ENCODE data around the gene HAAO. TPM values are rescaled to one million over a fixed set of nuclear protein-coding genes. Genes with fewer than 3 reads are reported as not detected.

Gene HAAO
- total and polyA plus RNA-seq, 2 of the 8 experiments (the other 6 are each of a cell fraction or from before 2014, with no cell fraction given) = 2.5 to 7.0 TPM

- CTCF ChIA-PET (ENCODE audit: partially characterized antibody) = interaction anchor here (0.6 to 2.2 kb wide), 18 partner anchors 10 to 804 kb away, joined by 3 to 9 read pairs (median 4); no protein-coding TSS in a partner anchor
- H2BK120ac ChIP-seq (replicated peaks; ENCODE audit: low read depth, low read length) = no peak overlapping the region
- H3K23me2 ChIP-seq (ENCODE audit: low read depth, low read length) = peaks cover 9% of the 10 kb centered on the region; the same call in 1 of the 2 replicates
- TF ChIP-seq GTF2F1 (IDR thresholded peaks at IDR 0.05; ENCODE audit: borderline replicate concordance, low read depth, low read length) = no peak
- no peak for TF ChIP-seq CTBP2 (IDR thresholded peaks at IDR 0.05; ENCODE audit: borderline replicate concordance, insufficient read depth, insufficient read length, low read length)
- TF ChIP-seq KDM5A (IDR thresholded peaks at IDR 0.05; ENCODE audit: low read length) = no peak
- no peak for TF ChIP-seq BACH1 (IDR thresholded peaks at IDR 0.05; ENCODE audit: low read length)
- no peak for TF ChIP-seq RFX5 (IDR thresholded peaks at IDR 0.05; ENCODE audit: borderline replicate concordance, low read depth, low read length)
- TF ChIP-seq TBP (IDR thresholded peaks at IDR 0.05; ENCODE audit: low read depth, low read length) = 0 out of 2 replicates have a peak, but pooled peaks have one; percentile 8
- no peak for TF ChIP-seq ATF2 (IDR thresholded peaks at IDR 0.05; ENCODE audit: low read length)
- no peak for TF ChIP-seq RNF2 (IDR thresholded peaks at IDR 0.05; ENCODE audit: borderline replicate concordance, low read depth, low read length, missing control alignments, poor library complexity, severe bottlenecking)
- TF ChIP-seq EGR1 (IDR thresholded peaks at IDR 0.05; ENCODE audit: borderline replicate concordance, low read depth, low read length) = no peak
- TF ChIP-seq TCF12 (IDR thresholded peaks at IDR 0.05; ENCODE audit: low read depth, low read length) = no peak
Measured at GRCh38 chr2:42794271-42795046, 2.1 kb upstream of the HAAO start.

More at GRCh38 chr2:42794271-42795046, 2.1 kb upstream of the HAAO start:
- Histone ChIP-seq H2AFZ (ENCODE audit: low read length) (no peak overlapping the region), H3K18ac (ENCODE audit: extremely low read depth, low read length) (no peak overlapping the region), H3K79me2 (ENCODE audit: control insufficient read depth in 1 of 2, insufficient read depth in 2 of 2, low read length in 2 of 2) (no peaks in the 10 kb centered on the region), H3K4me2 (ENCODE audit: insufficient read depth in 1 of 2, low read depth in 2 of 2, low read length in 2 of 2) (peak overlapping the region in 1 of 2 experiments; percentile 70; a peak in 1 of 4 replicates), H3K79me1 (ENCODE audit: low read depth, low read length) (no peaks in the 10 kb centered on the region), H3K23ac (ENCODE audit: insufficient read length) (no peak overlapping the region), H3K27me3 (replicated peaks in 1 of 4; ENCODE audit: control insufficient read depth in 3 of 4, extremely low read depth in 1 of 4, insufficient read depth in 3 of 4, low read length in 3 of 4) (peaks cover 0 to 18% (median 14%) of the 10 kb centered on the region in 4 experiments; a peak in 6 of 7 replicates), H4K5ac (ENCODE audit: insufficient read length, low read depth, low read length) (no peak overlapping the region), H2BK20ac (ENCODE audit: low read length) (no peak overlapping the region), H3K4ac (replicated peaks; ENCODE audit: insufficient read length, low read depth, low read length) (no peak overlapping the region), H3K27ac (ENCODE audit: low read depth, low read length) (no peak overlapping the region), H4K8ac (ENCODE audit: extremely low read depth, insufficient read depth, low read length) (no peak overlapping the region), H2BK5ac (ENCODE audit: low read depth, low read length) (no peak overlapping the region), H3K4me3 (ENCODE audit: extremely low read depth in 1 of 4, insufficient read depth in 2 of 4, low read depth in 3 of 4, low read length in 4 of 4) (no peak overlapping the region; a peak in 1 of 8 replicates), H4K91ac (replicated peaks; ENCODE audit: insufficient read length, low read length) (no peak overlapping the region), H3K9ac (replicated peaks in 1 of 4; ENCODE audit: extremely low read depth in 1 of 4, low read depth in 3 of 4, low read length in 3 of 4) (no peak overlapping the region), H3K56ac (replicated peaks; ENCODE audit: insufficient read length, low read depth, low read length) (no peak overlapping the region), H3K4me1 (replicated peaks in 1 of 4; ENCODE audit: control insufficient read depth in 3 of 4, insufficient read depth in 4 of 4, low read length in 3 of 4) (peaks cover 2 to 6% (median 4%) of the 10 kb centered on the region in 4 experiments; a peak in 6 of 7 replicates), H3K14ac (ENCODE audit: insufficient read length) (no peak overlapping the region), H2BK15ac (ENCODE audit: low read length) (no peak overlapping the region), H2BK12ac (ENCODE audit: low read depth, low read length) (no peak overlapping the region), H2AK5ac (ENCODE audit: low read depth, low read length) (no peak overlapping the region), H3K36me3 (ENCODE audit: control insufficient read depth in 2 of 4, insufficient read depth in 4 of 4, low read length in 3 of 4) (no peaks in the 10 kb centered on the region), H3K9me3 (ENCODE audit: insufficient read depth in 2 of 2, low read depth in 1 of 2, low read length in 1 of 2) (no peaks in the 10 kb centered on the region), H4K20me1 (replicated peaks in 1 of 2; ENCODE audit: control insufficient read depth in 1 of 2, insufficient read depth in 2 of 2, low read length in 2 of 2) (no peaks in the 10 kb centered on the region)
- DNase-seq (ENCODE audit: low read depth in 1 of 2, low spot score in 2 of 2) (peak in 1 of 2 experiments; percentile 38), FAIRE-seq (peak; percentile 65)
- POLR2A ChIA-PET (ENCODE audit: partially characterized antibody) = interaction anchor here (1.7 to 5.9 kb wide), 2 partner anchors 15 to 16 kb away, joined by 5 to 61 read pairs; no protein-coding TSS in a partner anchor
- 69% methylated on average over 8 of the region's 8 CpGs; no CpG with 5 or more reads in 1 of the 2 experiments for WGBS, 2 experiments (ENCODE audit: extremely low coverage in 1 of 2, insufficient coverage in 1 of 2, insufficient read length in 1 of 2, insufficient replicate concordance in 2 of 2, low coverage in 1 of 2, low lambda C conversion rate in 2 of 2, missing lambda C conversion rate in 1 of 2)

Data from H1 (cell line).